NOMO-1 (cell line): ENCODE data around the gene SPHK1.

Source experiments
- DNase-seq, 2 experiments: peaks; one replicate each; lab custom pipeline; 2025; ENCODE audit not compliant: unreplicated experiment in 2 of 2; lab: John Stamatoyannopoulos, UW

Gene SPHK1

DNA sequence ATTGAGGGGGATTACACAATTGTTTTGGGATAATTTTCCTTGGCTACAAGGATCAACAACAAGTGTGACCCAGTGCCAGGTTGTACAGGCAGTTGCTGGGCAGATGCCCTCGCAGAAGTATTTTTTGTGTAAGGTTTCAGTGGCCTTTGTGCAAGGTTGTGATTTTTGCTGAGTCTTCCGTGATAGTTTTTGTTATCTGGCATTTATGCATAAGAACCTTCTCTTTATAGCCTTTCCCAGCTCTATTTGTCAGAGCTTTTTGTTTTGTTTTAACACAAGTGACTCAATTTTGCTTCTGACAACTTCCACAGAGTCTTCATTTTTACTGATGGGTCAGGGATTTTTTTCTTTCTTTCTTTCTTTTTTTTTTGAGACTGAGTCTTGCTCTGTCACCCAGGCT, 23.9 kb upstream of the SPHK1 start:
- DNase-seq, result no peak

GRCh38 chr17:76363107-76363842, 21.1 kb upstream of the SPHK1 start:
- no peak for DNase-seq

DNA sequence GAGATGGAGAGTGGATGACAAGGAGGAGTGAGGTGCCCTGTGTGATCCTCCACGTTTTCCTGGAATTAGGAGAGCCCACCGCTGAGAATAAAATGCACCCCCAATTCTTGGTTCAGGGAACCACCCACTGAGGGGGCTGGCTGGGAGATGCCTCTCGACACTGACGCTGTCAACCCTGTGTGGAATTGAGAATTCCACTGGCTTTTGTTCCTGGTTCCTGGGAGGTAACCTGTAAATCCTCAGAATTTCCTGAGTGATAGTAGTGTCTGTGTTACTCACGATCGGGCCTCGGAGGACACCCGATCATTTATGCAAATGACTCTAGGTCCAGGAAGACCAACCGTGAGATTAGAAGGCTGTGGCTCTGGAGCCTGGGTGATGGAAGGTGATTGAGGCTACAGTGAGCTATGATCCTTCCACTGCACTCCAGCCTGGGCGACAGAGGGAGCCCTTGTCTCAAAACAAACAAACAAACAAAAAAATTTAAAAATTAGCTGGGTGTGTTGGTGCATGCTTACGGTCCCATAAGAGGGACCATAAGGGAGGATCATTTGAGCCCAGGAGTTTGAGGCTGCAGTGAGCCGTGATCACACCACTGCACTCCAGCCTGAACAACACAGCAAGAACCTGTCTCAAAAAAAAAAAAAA, 19.0 kb upstream of the SPHK1 start:
- DNase-seq, result no peak

GRCh38 chr17:76366247-76366646, 18.2 kb upstream of the SPHK1 start:
- DNase-seq, result no peak

DNA sequence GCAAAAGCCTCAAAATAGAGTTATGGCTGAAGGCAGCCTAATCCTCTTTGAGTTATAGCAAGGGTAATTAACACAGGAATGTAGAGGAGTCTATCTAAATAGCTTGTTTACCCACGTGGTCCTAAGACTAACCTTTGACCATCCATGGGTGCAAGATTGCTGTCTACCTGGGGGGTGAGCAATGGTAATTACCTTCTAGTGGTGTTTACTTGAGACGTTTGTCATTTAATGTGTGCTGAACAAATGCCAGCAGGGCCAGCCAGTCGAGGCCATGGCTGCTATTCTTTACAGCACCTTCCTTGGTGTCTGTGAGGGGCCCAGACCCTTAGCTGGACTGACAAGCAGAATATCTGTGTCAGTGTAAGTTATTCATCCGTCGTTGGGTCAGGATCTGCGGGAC, 16.8 kb upstream of the SPHK1 start:
- no peak for DNase-seq

DNA sequence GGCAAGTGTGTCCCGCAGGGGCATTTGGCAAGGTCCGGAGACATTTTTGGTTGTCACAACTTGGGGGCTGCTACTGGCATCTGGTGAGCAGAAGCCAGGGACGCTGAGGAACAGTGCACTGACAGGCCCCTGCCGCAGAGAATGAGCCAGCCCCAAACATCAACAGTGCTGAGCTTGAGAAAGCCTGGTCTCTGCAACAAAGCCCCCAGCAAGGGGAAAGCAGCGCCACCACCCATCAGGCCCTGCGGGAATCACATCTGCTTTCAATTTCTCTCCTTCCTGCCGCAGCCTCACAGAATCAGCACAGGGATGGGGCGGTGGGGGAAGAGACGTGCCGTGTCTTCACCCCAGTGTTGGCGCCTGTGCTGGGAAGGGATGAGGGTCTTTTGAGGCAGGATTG, 15.9 kb upstream of the SPHK1 start:
- no peak for DNase-seq

GRCh38 chr17:76369379-76369778, 15.0 kb upstream of the SPHK1 start:
- DNase-seq, result no peak

- no peak for DNase-seq
Observed at GRCh38 chr17:76369804-76370203, 14.6 kb upstream of the SPHK1 start.

- DNase-seq, result no peak
Observed at GRCh38 chr17:76370261-76370993, 14.0 kb upstream of the SPHK1 start.

DNA sequence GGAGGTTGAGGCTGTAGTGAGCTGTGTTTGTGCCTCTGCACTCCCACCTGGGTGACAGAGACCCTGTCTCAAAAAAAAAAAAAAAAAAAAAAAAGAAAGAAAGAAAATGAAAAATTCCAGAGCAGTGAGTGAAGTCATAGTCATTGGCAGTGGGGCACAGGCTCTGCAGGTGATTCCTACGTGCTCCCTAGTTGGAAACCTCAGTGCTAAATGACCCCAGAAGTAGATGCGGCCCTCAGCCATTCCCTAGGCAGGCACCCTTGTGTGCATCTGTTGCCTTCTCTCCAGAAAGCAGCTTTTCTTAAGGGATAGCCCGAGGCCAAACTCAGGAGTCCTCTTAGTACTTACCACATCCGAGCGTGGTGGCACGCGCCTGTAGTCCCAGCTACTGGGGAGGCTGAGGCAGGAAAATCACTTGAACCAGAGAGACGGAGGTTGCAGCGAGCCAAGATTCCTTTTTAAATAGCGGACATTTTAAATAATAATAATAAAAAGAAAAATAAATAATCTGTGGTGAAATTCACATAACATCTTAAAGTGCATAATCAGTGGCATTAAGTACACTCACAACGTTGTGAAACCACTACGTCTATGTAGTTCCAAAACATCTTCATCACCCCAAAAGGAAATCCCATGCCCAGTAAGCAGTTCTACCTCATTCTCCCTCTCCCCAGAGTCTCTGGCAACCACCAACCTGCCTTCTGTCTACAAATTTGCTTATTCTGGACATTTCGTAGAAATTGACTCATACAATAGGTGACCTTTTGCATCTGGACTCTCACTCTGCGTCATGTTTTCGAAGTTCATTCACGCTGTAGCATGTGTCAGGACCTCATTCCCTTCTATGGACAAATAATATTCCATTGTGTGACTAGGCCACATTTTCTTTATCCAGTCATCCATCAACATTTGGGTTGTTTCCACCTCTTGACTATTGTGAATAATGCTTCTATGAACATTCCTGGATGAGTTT, 12.5 kb upstream of the SPHK1 start:
- DNase-seq, result no peak

DNA sequence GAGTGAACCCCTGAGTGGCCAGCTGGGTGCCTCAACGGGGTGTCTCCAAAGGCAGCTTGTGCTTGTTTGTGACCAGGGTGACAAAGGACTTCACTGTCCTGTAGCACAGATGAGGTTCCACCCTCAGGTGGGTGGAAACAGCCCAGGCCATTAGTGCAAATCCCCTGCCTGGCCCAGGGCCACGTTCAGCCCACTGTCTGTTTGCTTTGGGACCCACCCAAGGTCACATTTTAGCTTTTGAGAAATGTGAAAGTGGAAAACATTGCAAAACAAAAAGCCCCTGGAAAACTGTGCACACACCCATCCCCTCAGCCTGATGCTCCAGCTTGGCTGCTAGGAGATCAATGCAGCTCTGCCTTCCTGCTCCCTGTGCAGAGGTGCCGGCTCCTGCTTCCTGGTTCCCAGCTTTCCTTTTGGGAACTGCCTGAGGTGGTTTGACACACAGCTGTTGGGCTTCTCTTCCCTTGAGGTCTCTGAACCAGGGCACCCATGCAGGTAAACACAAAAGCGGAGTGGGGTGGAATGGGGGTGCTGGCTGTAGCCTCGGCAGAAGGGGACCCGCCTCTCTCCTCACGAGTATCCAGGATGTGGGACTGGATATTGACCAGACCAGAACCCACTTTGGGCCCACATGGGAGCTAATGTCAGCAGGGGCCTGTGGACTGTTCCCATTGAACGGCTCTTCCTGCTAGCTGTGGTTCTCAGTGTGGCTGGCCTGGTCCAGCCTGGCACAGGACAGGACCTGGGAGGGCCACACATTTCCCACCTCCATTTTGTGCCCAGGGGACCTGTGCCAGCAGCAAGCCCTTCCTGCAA, 7.9 kb upstream of the SPHK1 start:
- no peak for DNase-seq

DNA sequence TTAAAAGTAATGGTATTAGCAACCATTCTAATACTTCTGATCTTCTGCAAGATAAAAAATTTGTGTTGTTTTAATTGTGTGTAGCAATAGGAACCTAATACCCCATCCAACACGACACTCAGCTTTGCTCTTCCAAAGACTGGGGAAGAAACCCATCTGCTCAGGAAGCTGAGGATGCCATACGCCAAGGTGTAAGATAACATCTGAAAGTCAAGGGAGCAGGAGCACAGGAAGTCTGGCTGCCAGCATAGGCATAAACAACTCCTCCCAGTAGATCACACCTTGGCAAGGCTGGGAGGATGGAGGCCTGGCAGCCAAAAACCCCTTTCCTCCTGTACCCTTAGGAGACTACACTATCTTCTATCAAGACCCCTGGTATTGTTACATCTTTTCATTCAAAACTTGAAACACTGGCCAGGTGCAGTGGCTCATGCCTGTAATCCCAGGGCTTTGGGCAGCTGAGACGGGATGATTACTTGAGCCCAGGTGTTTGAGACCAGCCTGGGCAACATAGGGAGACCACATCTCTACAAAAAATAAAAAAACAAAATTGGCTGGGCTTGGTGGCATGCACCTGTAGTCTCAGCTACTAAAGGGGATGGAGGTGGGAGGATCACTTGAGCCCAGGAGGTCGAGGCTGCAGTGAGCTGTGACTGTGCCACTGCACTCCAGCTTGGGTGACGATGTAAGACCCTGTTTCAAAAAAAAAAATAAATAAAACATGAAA, 5.7 kb upstream of the SPHK1 start:
- DNase-seq, result no peak

DNA sequence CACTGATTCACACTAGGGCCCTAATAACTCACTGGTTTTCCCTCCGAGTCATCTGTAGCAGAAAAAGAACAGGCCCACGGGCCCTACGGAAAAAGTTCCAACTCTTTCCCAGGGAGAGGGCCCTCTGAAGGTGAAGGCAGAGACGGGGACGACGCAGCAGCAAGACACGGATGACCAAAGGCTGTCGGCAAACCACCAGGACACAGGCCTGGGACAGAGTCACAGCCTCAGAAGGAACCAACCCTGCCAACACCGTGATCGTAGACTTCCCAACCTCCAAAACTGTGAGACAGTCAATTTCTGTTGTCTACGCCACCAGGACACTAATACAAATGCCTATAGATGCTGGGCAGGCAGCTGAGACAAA, 5.2 kb upstream of the SPHK1 start:
- DNase-seq, result no peak

DNA sequence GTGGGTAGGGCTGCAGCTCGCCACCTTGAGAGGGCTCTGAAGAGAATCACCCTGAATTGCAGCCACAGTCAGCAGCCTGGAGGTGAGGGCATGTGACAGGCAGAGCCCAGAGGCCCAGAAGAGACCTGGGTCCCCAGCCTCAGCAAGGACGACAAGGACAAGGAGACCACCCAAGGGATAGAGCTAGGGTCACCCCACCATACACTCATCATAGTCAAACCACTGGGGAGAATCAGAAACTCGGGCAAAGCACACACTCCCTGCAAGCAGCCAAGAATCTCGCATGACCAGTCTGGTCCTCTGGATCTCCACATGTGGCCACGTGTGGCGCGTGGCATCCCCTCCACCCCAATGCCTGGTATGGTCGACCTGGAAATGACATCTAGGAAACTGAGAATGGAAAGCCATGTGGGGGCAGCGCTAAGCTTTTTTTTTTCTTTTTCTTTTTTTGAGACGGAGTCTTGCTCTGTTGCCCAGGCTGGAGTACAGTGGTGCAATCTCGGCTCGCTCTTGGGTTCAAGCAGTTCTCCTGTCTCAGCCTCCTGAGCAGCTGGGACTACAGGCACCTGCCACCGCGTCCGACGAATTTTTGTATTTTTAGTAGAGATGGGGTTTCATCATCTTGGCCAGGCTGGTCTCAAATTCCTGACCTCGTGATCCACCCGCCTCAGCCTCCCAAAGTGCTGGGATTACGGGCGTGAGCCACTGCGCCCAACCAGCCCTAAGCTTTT, 4.6 kb upstream of the SPHK1 start:
- no peak for DNase-seq

DNA sequence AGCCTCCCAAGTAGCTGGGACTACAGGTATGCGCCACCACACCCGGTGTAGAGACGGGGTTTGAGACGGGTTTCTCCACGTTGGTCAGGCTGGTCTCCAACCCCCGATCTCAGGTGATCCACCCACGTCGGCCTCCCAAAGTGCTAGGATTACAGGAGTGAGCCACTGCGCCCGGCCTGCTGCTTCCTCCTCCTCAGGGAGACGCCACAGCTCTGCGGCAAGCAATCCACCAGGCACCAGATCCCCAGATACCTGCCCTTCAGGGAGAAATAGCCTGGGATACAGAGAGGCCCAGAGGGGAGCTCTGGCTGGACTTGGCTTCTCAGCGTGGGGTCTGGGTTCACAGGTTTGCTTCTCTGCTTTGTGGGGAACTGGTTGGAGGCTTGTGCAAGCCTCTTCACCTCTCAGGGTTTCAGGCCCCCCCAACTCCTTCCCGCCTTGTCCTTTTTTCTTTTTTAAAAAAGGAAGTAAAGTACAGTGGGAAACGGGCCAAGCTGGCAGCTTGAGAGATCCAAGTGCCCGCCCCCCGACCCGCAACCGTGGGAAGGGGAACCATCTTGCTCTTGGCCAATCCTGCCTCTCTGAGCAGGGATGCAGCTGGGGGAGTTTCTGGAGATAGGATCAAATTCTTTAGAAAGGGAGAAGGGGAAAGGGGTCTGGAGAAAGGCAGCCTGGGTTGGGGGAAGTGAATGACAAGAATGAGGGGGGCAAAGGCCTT, 2.6 kb upstream of the SPHK1 start:
- peak; percentile 54 to 77 for DNase-seq

GRCh38 chr17:76382351-76382802, 2.0 kb upstream of the SPHK1 start:
- DNase-seq, result no peak

DNA sequence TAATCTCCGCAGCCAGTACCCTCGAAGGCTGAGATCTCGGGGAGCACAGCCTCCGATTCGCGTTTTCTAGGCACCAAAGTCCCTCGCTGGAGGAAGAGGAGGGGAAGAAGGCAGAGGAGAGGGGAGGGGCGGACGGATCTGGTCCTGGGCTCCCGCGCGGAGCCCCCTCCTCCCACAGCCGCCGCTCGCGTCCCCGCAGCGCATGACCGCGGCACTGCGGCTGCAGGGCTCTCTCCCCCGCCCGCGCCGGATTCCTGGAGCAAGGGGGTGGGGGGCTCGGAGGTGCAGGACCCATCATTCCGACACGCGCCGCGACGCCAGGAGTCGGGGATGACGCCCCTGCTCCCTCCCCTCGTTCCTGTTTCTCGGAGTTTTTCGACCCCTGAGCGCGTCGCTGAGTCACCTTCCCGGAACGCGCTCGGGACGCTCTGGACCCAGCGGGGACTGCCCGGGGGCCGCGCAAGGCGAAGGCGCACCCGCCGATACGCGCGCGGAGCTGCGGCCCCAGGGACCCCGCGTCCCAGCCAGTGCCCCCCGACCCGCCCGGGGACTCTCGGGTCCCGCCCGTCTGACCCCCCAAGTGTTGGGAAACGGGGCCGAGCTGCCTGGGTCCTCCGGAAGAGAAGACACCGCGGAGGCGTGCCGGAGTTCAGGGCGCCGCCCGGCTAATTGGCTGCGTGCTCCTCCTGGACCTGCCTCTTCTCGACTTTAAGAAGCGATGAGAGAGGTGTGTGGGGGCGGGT, 1.4 kb upstream of the SPHK1 start:
- DNase-seq, result peak; percentile 38 to 56
